PFSK-1 (cell line): ENCODE measurements around the gene KHK.

Experiments
- FOXP2 ChIP-seq: optimal IDR thresholded peaks from 2 replicates; pipeline ENCODE3; 2011; ENCODE audit warnings: borderline replicate concordance, control low read depth, inconsistent platforms; ENCODE audit not compliant: insufficient read depth; ENCODE audit errors: extremely low read length, extremely low read depth
- POLR2AphosphoS5 ChIP-seq: IDR thresholded peaks from 2 replicates; pipeline ENCODE4 v1.6.1; 2012; ENCODE audit warnings: low read depth, mild to moderate bottlenecking, control low read depth, low read length, moderate library complexity
- SIN3A ChIP-seq: IDR thresholded peaks from 2 replicates; pipeline ENCODE4 v1.6.1; 2012; ENCODE audit warnings: mild to moderate bottlenecking, low read length, moderate library complexity, borderline replicate concordance; ENCODE audit not compliant: insufficient read depth
- TAF1 ChIP-seq: IDR thresholded peaks from 2 replicates; pipeline ENCODE4 v1.6.1; 2012; ENCODE audit warnings: low read length, control low read depth, borderline replicate concordance; ENCODE audit not compliant: insufficient read depth
- TF ChIP-seq, protein P1 (sequence below), 2 experiments: IDR thresholded peaks; 2 replicates each; pipeline versions ENCODE4 v1.6.1 to v1.8.0; 2011 to 2012; ENCODE audit warnings: low read depth in 2 of 2, low read length in 2 of 2, control low read depth in 1 of 2, inconsistent platforms in 1 of 2, mild to moderate bottlenecking in 1 of 2, moderate library complexity in 1 of 2; ENCODE audit not compliant: insufficient read depth in 1 of 2

Gene KHK

GRCh38 chr2:27126252-27126710 lies 39.7 kb downstream of the KHK start:
- TF ChIP-seq TAF1 = no peak
- no peak for TF ChIP-seq FOXP2
- TF ChIP-seq, protein P1, sequence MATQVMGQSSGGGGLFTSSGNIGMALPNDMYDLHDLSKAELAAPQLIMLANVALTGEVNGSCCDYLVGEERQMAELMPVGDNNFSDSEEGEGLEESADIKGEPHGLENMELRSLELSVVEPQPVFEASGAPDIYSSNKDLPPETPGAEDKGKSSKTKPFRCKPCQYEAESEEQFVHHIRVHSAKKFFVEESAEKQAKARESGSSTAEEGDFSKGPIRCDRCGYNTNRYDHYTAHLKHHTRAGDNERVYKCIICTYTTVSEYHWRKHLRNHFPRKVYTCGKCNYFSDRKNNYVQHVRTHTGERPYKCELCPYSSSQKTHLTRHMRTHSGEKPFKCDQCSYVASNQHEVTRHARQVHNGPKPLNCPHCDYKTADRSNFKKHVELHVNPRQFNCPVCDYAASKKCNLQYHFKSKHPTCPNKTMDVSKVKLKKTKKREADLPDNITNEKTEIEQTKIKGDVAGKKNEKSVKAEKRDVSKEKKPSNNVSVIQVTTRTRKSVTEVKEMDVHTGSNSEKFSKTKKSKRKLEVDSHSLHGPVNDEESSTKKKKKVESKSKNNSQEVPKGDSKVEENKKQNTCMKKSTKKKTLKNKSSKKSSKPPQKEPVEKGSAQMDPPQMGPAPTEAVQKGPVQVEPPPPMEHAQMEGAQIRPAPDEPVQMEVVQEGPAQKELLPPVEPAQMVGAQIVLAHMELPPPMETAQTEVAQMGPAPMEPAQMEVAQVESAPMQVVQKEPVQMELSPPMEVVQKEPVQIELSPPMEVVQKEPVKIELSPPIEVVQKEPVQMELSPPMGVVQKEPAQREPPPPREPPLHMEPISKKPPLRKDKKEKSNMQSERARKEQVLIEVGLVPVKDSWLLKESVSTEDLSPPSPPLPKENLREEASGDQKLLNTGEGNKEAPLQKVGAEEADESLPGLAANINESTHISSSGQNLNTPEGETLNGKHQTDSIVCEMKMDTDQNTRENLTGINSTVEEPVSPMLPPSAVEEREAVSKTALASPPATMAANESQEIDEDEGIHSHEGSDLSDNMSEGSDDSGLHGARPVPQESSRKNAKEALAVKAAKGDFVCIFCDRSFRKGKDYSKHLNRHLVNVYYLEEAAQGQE (IDR thresholded peaks at IDR 0.05; ENCODE audit: insufficient read depth in 1 of 2, low read depth in 2 of 2, low read length in 2 of 2) = no peak
- TF ChIP-seq SIN3A = no peak
- no peak for TF ChIP-seq POLR2AphosphoS5

- TF ChIP-seq FOXP2 (no peak), TAF1 (no peak), SIN3A (no peak), POLR2AphosphoS5 (no peak)
- TF ChIP-seq, protein P1 (IDR thresholded peaks at IDR 0.05; ENCODE audit: insufficient read depth in 1 of 2, low read depth in 2 of 2, low read length in 2 of 2) = no peak
Observed at GRCh38 chr2:27127883-27128667, 41.5 kb downstream of the KHK start.

DNA sequence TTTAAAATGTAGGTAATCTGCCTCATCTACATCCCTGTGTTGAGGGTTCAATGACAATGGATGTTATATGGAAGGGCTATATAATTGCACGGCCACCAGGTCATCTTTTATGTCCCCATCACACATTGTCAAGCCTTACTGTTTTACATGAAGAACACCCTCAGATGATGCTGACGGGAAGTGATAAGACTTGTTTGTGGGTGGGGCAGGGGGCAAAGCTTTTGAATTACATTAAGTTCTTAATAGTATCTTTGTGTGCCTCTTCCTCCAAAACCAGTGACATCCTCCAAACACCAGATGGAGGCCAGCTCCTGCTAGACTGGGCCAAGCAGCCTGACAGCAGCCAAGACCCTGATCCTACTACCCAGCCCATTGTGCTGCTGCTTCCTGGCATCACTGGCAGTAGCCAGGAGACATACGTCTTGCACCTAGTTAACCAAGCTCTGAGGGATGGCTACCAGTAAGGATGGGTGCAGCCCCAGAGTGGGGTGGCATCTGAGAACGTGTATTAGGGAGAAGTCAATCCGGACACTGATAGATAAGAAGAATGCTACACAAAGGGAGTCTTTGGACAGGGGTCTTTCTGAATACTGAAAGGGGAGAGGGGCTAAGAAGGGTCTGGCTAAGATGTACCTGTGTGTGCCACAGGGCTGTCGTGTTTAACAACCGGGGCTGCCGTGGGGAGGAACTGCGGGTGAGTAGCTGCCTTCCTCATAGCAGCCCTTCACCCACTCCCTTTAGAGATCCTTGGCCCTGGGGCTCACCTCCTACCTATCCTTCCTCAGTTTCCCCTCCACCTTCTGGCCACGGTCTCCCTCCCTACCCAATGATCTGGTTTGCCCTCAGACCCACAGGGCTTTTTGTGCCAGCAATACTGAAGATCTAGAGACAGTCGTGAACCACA lies 42.3 kb downstream of the KHK start:
- no peak for TF ChIP-seq TAF1
- TF ChIP-seq POLR2AphosphoS5 = no peak; the same call in none of the 2 replicates
- no peak for TF ChIP-seq SIN3A
- TF ChIP-seq FOXP2 = no peak
- TF ChIP-seq, protein P1 (IDR thresholded peaks at IDR 0.05; ENCODE audit: insufficient read depth in 1 of 2, low read depth in 2 of 2, low read length in 2 of 2) = no peak

DNA sequence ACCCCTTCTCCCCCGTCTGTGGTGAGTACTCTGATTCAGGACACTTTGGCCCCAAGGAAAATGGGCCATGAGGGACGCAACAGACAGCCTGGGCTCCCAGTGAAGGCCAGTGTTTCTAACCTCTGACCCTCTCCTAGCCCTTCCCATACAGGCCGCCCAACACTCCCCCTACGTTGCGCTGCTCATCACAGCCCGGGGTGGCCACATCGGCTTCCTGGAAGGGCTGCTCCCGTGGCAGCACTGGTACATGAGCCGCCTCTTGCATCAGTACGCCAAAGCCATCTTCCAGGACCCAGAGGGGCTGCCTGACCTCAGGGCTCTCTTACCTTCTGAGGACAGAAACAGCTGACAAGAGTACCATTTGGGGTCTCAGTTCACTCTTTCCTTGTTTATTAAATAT lies 43.8 kb downstream of the KHK start:
- TF ChIP-seq, protein P1 (IDR thresholded peaks at IDR 0.05; ENCODE audit: insufficient read depth in 1 of 2, low read depth in 2 of 2, low read length in 2 of 2) = no peak
- no peak for TF ChIP-seq TAF1
